GM12872 (cell line): ENCODE measurements around the gene ERGIC1.

Experiments
- CTCF ChIP-seq: IDR thresholded peaks from 3 replicates; pipeline ENCODE4 v1.5.1; 2011; ENCODE audit warnings: low read depth, mild to moderate bottlenecking, low read length, moderate library complexity; ENCODE audit not compliant: insufficient read depth

Gene ERGIC1

GRCh38 chr5:172935096-172935495 is 101.0 kb downstream of the ERGIC1 start:
- TF ChIP-seq CTCF, result no peak

GRCh38 chr5:172936401-172936800 is 102.3 kb downstream of the ERGIC1 start:
- TF ChIP-seq CTCF, result no peak

- TF ChIP-seq CTCF, result peak; percentile 38
These were observed 105.0 kb downstream of the ERGIC1 start for GRCh38 chr5:172939071-172939470.

- no peak for TF ChIP-seq CTCF
These were observed 105.7 kb downstream of the ERGIC1 start for GRCh38 chr5:172939611-172940267.

- no peak for TF ChIP-seq CTCF
These were observed 106.4 kb downstream of the ERGIC1 start for GRCh38 chr5:172940268-172941066.

- no peak for TF ChIP-seq CTCF
These were observed 107.0 kb downstream of the ERGIC1 start for GRCh38 chr5:172941067-172941516.

- TF ChIP-seq CTCF, result no peak
These were observed 108.5 kb downstream of the ERGIC1 start for GRCh38 chr5:172942556-172942955.
